Measurements from ENCODE around the gene TSSK6. TPM values are rescaled to one million over a fixed set of nuclear protein-coding genes. Genes with fewer than 3 reads are reported as not detected.

Gene TSSK6
- total and polyA plus RNA-seq, 8 donors = 0.69 to 2.5 (median 1.5) TPM

- Histone ChIP-seq H3K27ac (peak overlapping the region; percentile 59 to 73 (median 68)), H3K27me3 (no peaks in the 10 kb centered on the region), H3K4me3 (no peak overlapping the region), H3K36me3 (no peaks in the 10 kb centered on the region), H3K9me3 (no peaks in the 10 kb centered on the region), H3K4me1 (peaks cover 20 to 34% (median 31%) of the 10 kb centered on the region in 3 donors)
- intact Hi-C loops (cut with DNase I) = loop anchor here in 2 of 3 donors (5.0 to 10.0 kb wide), 2 partner anchors 113 to 116 kb away; no protein-coding TSS in a partner anchor
- DNase-seq (peak in 4 of 6 donors; percentile 49 to 69 (median 62)), FAIRE-seq (no peak), ATAC-seq (peak in 3 of 4 donors; percentile 11 to 41 (median 12))
- 33 to 37% methylated on average over 20 of the region's 20 CpGs for WGBS, 2 donors
- TF ChIP-seq CTCF (IDR thresholded peaks at IDR 0.05) = no peak
Measured at GRCh38 chr19:19487950-19488874, 27.1 kb downstream of the TSSK6 start.

GRCh38 chr19:19487077-19487949 lies 28.0 kb downstream of the TSSK6 start:
- FAIRE-seq (no peak), ATAC-seq (no peak), DNase-seq (peak in 1 of 6 donors; percentile 70)
- TF ChIP-seq CTCF (IDR thresholded peaks at IDR 0.05) = no peak
- Histone ChIP-seq H3K4me1 (peaks cover 20 to 34% (median 31%) of the 10 kb centered on the region in 3 donors), H3K27me3 (no peaks in the 10 kb centered on the region), H3K9me3 (no peaks in the 10 kb centered on the region), H3K27ac (peak overlapping the region; percentile 59 to 73 (median 68)), H3K36me3 (no peaks in the 10 kb centered on the region), H3K4me3 (no peak overlapping the region)
- intact Hi-C loops (cut with DNase I) = loop anchor here in 2 of 3 donors (5.0 to 10.0 kb wide), 2 partner anchors 113 to 115 kb away; no protein-coding TSS in a partner anchor
- 64 to 75% methylated on average over 9 of the region's 9 CpGs for WGBS, 2 donors

- no peaks in the 10 kb centered on the region for H3K27me3 ChIP-seq
- WGBS, 2 donors = 79 to 81% methylated on average over 13 to 15 of the region's 15 CpGs
- no peaks in the 10 kb centered on the region for H3K36me3 ChIP-seq
- H3K4me1 ChIP-seq = peaks cover 20 to 34% (median 31%) of the 10 kb centered on the region in 3 donors
- ATAC-seq (no peak), FAIRE-seq (no peak), DNase-seq (peak in 1 of 6 donors; percentile 52)
- no peak overlapping the region for H3K4me3 ChIP-seq
- intact Hi-C loops (cut with DNase I) = loop anchor here in 2 of 3 donors (5.0 to 10.0 kb wide), 2 partner anchors 112 to 114 kb away; no protein-coding TSS in a partner anchor
- TF ChIP-seq CTCF (IDR thresholded peaks at IDR 0.05) = no peak
- no peaks in the 10 kb centered on the region for H3K9me3 ChIP-seq
- peak overlapping the region in 2 of 4 donors; percentile 13 to 73 for H3K27ac ChIP-seq
Measured at GRCh38 chr19:19486343-19487076, 28.8 kb downstream of the TSSK6 start.

- DNase-seq (peak in 1 of 6 donors; percentile 28), FAIRE-seq (no peak), ATAC-seq (no peak)
- no peak for TF ChIP-seq CTCF (IDR thresholded peaks at IDR 0.05)
- intact Hi-C loops (cut with DNase I) = loop anchor here in 2 of 3 donors (5.0 to 10.0 kb wide), 2 partner anchors 111 to 114 kb away; no protein-coding TSS in a partner anchor
- 94 to 98% methylated on average over 5 of the region's 5 CpGs for WGBS, 2 donors
- Histone ChIP-seq H3K4me1 (peaks cover 20 to 34% (median 31%) of the 10 kb centered on the region in 3 donors), H3K4me3 (no peak overlapping the region), H3K27me3 (no peaks in the 10 kb centered on the region), H3K36me3 (no peaks in the 10 kb centered on the region), H3K27ac (no peak overlapping the region), H3K9me3 (no peaks in the 10 kb centered on the region)
Measured at GRCh38 chr19:19485998-19486290, 29.4 kb downstream of the TSSK6 start.

Measured in pancreas (tissue), 10 donors.